D721Med (cell line): ENCODE measurements around the gene RFX1.

Experiments
- DNase-seq: peaks from one replicate; pipeline ENCODE4 v3.0.0; 2011; ENCODE audit warnings: low spot score; ENCODE audit not compliant: insufficient read length
- FAIRE-seq: peaks from 2 replicates; lab custom pipeline; 2011; peaks lifted over from hg19 to GRCh38; lab: Jason Lieb, UNC
- CTCF ChIP-seq: IDR thresholded peaks from 2 replicates; pipeline ENCODE4 v1.5.1; 2012; ENCODE audit warnings: mild to moderate bottlenecking, control low read depth; ENCODE audit not compliant: insufficient read depth; ENCODE audit errors: missing control alignments

RFX1 gene

GRCh38 chr19:13984875-13985741 lies 21.0 kb downstream of the RFX1 start:
- TF ChIP-seq CTCF, result no peak
- no peak for FAIRE-seq
- no peak for DNase-seq

GRCh38 chr19:13984186-13984585 lies 21.9 kb downstream of the RFX1 start:
- FAIRE-seq, result no peak
- no peak for DNase-seq
- TF ChIP-seq CTCF, result no peak

GRCh38 chr19:13983213-13983889 lies 22.8 kb downstream of the RFX1 start:
- FAIRE-seq (no peak), DNase-seq (no peak)
- TF ChIP-seq CTCF, result no peak

- DNase-seq (no peak), FAIRE-seq (no peak)
- TF ChIP-seq CTCF, result no peak
Measured at GRCh38 chr19:13982773-13983172, 23.3 kb downstream of the RFX1 start.

- no peak for FAIRE-seq
- no peak for DNase-seq
- no peak for TF ChIP-seq CTCF
Measured at GRCh38 chr19:13981988-13982501, 24.1 kb downstream of the RFX1 start.

GRCh38 chr19:13981467-13981866 lies 24.7 kb downstream of the RFX1 start:
- no peak for TF ChIP-seq CTCF
- DNase-seq, result no peak
- FAIRE-seq, result no peak
